GM23248 (cell line): ENCODE measurements around the gene RNF19B. TPM values are rescaled to one million over a fixed set of nuclear protein-coding genes. Genes with fewer than 3 reads are reported as not detected.

Source experiments
- DNase-seq: peaks from one replicate; pipeline ENCODE4 v3.0.0-alpha.2; 2015
- H2AFZ ChIP-seq: fragments of 200-600 bp; sonication (generic); 2 replicates; pipeline ENCODE4 v1.6.1; 2016; ENCODE audit warnings: antibody characterized with exemption
- H3F3A ChIP-seq: fragments of 200-600 bp; sonication (generic); 2 replicates; pipeline ENCODE4 v1.6.1; 2016; ENCODE audit warnings: mild to moderate bottlenecking, antibody characterized with exemption, mixed run types; ENCODE audit not compliant: insufficient read depth
- H3K27ac ChIP-seq: fragments of 200-600 bp; sonication (generic); 2 replicates; pipeline ENCODE4 v1.5.1; 2016; ENCODE audit warnings: mild to moderate bottlenecking
- H3K27me3 ChIP-seq: fragments of 200-600 bp; sonication (generic); replicated peaks from 2 replicates; pipeline ENCODE4 v1.6.1; 2016; ENCODE audit warnings: mild to moderate bottlenecking; ENCODE audit not compliant: insufficient read depth
- H3K36me3 ChIP-seq: fragments of 200-600 bp; sonication (generic); 2 replicates; pipeline ENCODE4 v1.6.1; 2016; ENCODE audit warnings: low read depth, mild to moderate bottlenecking
- H3K4me1 ChIP-seq: fragments of 200-600 bp; sonication (generic); 2 replicates; pipeline ENCODE4 v1.6.1; 2016; ENCODE audit warnings: mild to moderate bottlenecking; ENCODE audit not compliant: insufficient read depth
- H3K4me2 ChIP-seq: fragments of 200-600 bp; sonication (generic); one replicate; pipeline ENCODE4 v1.6.1; 2016; ENCODE audit warnings: mild to moderate bottlenecking; ENCODE audit not compliant: unreplicated experiment
- H3K4me3 ChIP-seq: fragments of 200-600 bp; sonication (generic); 2 replicates; pipeline ENCODE4 v1.5.1; 2016; ENCODE audit warnings: mild to moderate bottlenecking
- H3K79me2 ChIP-seq: fragments of 200-600 bp; sonication (generic); 2 replicates; pipeline ENCODE4 v1.6.1; 2016; ENCODE audit warnings: mild to moderate bottlenecking; ENCODE audit not compliant: insufficient read depth
- H3K9ac ChIP-seq: fragments of 200-600 bp; sonication (generic); 2 replicates; pipeline ENCODE4 v1.6.1; 2016; ENCODE audit warnings: mild to moderate bottlenecking
- H3K9me2 ChIP-seq: fragments of 200-600 bp; sonication (generic); 2 replicates; pipeline ENCODE4 v1.6.1; 2016; ENCODE audit warnings: mixed run types, mild to moderate bottlenecking, moderate library complexity; ENCODE audit not compliant: insufficient read depth
- H3K9me3 ChIP-seq: fragments of 200-600 bp; sonication (generic); one replicate; pipeline ENCODE4 v1.6.1; 2017; ENCODE audit warnings: low read depth
- H4K20me1 ChIP-seq: fragments of 200-600 bp; sonication (generic); 2 replicates; pipeline ENCODE4 v1.6.0; 2016; ENCODE audit not compliant: insufficient read depth
- EZH2 ChIP-seq: fragments of 200-600 bp; sonication (generic); IDR thresholded peaks from 2 replicates; pipeline ENCODE4 v1.6.1; 2018; ENCODE audit warnings: antibody characterized with exemption, mild to moderate bottlenecking; ENCODE audit not compliant: insufficient read depth, poor library complexity, severe bottlenecking
- EZH2phosphoT487 ChIP-seq: fragments of 200-600 bp; sonication (generic); IDR thresholded peaks from 2 replicates; pipeline ENCODE4 v1.6.1; 2018; ENCODE audit warnings: antibody characterized with exemption, moderate library complexity, mild to moderate bottlenecking, low read depth; ENCODE audit not compliant: insufficient read depth
- WGBS, 2 experiments: methylation state at CpG; one replicate each; pipeline ENCODE4 v1.1.6; 2015 to 2017; ENCODE audit warnings: low lambda C conversion rate in 2 of 2, low coverage in 1 of 2; ENCODE audit errors: missing lambda C conversion rate in 2 of 2; 5-methylcytosine and 5-hydroxymethylcytosine counted together
- in situ Hi-C: fragments of 300-500 bp; cut with MboI; formaldehyde crosslinking; loops from 2 replicates; pipeline ENCODE4 v1.15.0; 2020
- polyA plus RNA-seq: library from polyadenylated mRNA; unstranded; fragments of >200 nt; fragmentation: Nextera tagmentation; extraction: Ambion mirVana; gene quantifications from 2 replicates; pipeline ENCODE4 v1.2.1, GENCODE V29; 2016
- total RNA-seq: library from RNA; depleted of rRNA; stranded (reverse); fragments of >200 nt; shearing (Covaris generic); gene quantifications from 2 replicates; pipeline ENCODE4 v1.2.3, GENCODE V29; 2014

Gene RNF19B
- total and polyA plus RNA-seq, 2 experiments from 2014 or later, result 1.5 to 11.1 TPM

- H3K4me1 ChIP-seq, result no peaks in the 10 kb centered on the region
- H3K27ac ChIP-seq, result no peak overlapping the region
- H3K36me3 ChIP-seq, result no peaks in the 10 kb centered on the region
- H3K9me2 ChIP-seq, result no peaks in the 10 kb centered on the region
- in situ Hi-C loops, result no loop called here
- no peaks in the 10 kb centered on the region for H4K20me1 ChIP-seq
- no peak overlapping the region for H2AFZ ChIP-seq
- H3K9me3 ChIP-seq, result no peaks in the 10 kb centered on the region
- WGBS, 2 experiments, result 80% methylated on average over 11 of the region's 11 CpGs
- no peak overlapping the region for H3K9ac ChIP-seq
- peaks cover 4% of the 10 kb centered on the region; the same call in 1 of the 2 replicates for H3K27me3 ChIP-seq
- no peaks in the 10 kb centered on the region for H3K79me2 ChIP-seq
- no peak overlapping the region for H3K4me2 ChIP-seq
- DNase-seq, result no peak
- no peak overlapping the region for H3K4me3 ChIP-seq
- H3F3A ChIP-seq, result no peaks in the 10 kb centered on the region
- TF ChIP-seq EZH2 (no peak), EZH2phosphoT487 (no peak)
These were observed 67.2 kb downstream of the RNF19B start for GRCh38 chr1:32897082-32898049.

- in situ Hi-C loops, result no loop called here
- Histone ChIP-seq H3K27ac (no peak overlapping the region), H3K79me2 (no peaks in the 10 kb centered on the region), H3K9me3 (no peaks in the 10 kb centered on the region), H3K4me3 (no peak overlapping the region), H3K4me2 (no peak overlapping the region), H4K20me1 (no peaks in the 10 kb centered on the region), H3K27me3 (peaks cover 13% of the 10 kb centered on the region), H3F3A (no peaks in the 10 kb centered on the region), H3K36me3 (no peaks in the 10 kb centered on the region), H3K9me2 (no peaks in the 10 kb centered on the region), H2AFZ (no peak overlapping the region), H3K4me1 (no peaks in the 10 kb centered on the region), H3K9ac (no peak overlapping the region)
- TF ChIP-seq EZH2 (no peak), EZH2phosphoT487 (no peak)
- 79 to 84% methylated on average over 5 of the region's 5 CpGs for WGBS, 2 experiments
- DNase-seq, result no peak
These were observed 68.2 kb downstream of the RNF19B start for GRCh38 chr1:32896451-32896850.

GRCh38 chr1:32895325-32896215 is 69.0 kb downstream of the RNF19B start:
- in situ Hi-C loops, result no loop called here
- 90 to 94% methylated on average over 20 to 26 of the region's 26 CpGs for WGBS, 2 experiments
- H3K9me3 ChIP-seq, result no peaks in the 10 kb centered on the region

GRCh38 chr1:32894681-32895080 is 69.9 kb downstream of the RNF19B start:
- H3K4me1 ChIP-seq, result no peaks in the 10 kb centered on the region
- in situ Hi-C loops, result no loop called here
- no peaks in the 10 kb centered on the region for H3K9me3 ChIP-seq
- H3K27me3 ChIP-seq, result peaks cover 14% of the 10 kb centered on the region
- no peak overlapping the region for H3K27ac ChIP-seq
- no peaks in the 10 kb centered on the region for H3K79me2 ChIP-seq
- no peak overlapping the region for H3K4me2 ChIP-seq
- no peaks in the 10 kb centered on the region for H3K36me3 ChIP-seq
- TF ChIP-seq EZH2 (no peak), EZH2phosphoT487 (no peak)
- WGBS, 2 experiments, result 86 to 87% methylated on average over 6 of the region's 6 CpGs
- H2AFZ ChIP-seq, result no peak overlapping the region
- H3K9ac ChIP-seq, result no peak overlapping the region
- DNase-seq, result no peak
- no peaks in the 10 kb centered on the region for H3F3A ChIP-seq
- H4K20me1 ChIP-seq, result no peaks in the 10 kb centered on the region
- no peak overlapping the region for H3K4me3 ChIP-seq
- no peaks in the 10 kb centered on the region for H3K9me2 ChIP-seq

More at GRCh38 chr1:32895325-32896215, 69.0 kb downstream of the RNF19B start:
- H2AFZ ChIP-seq, result no peak overlapping the region
- no peaks in the 10 kb centered on the region for H4K20me1 ChIP-seq
- no peak overlapping the region for H3K27ac ChIP-seq
- no peaks in the 10 kb centered on the region for H3K9me2 ChIP-seq
- no peaks in the 10 kb centered on the region for H3K79me2 ChIP-seq
- peaks cover 14% of the 10 kb centered on the region for H3K27me3 ChIP-seq
- no peak overlapping the region for H3K4me3 ChIP-seq
- no peaks in the 10 kb centered on the region for H3F3A ChIP-seq
- no peak overlapping the region for H3K4me2 ChIP-seq
- H3K4me1 ChIP-seq, result no peaks in the 10 kb centered on the region
- TF ChIP-seq EZH2 (no peak), EZH2phosphoT487 (no peak)
- H3K9ac ChIP-seq, result no peak overlapping the region
- no peak for DNase-seq
- no peaks in the 10 kb centered on the region for H3K36me3 ChIP-seq
